SU-DHL-6 (cell line): ENCODE data around the gene RHBDF2.

Source experiments
- EZH2phosphoT487 ChIP-seq: fragments of 200-600 bp; sonication (generic), shearing (Covaris generic); conservative IDR thresholded peaks from 2 replicates; pipeline ENCODE4 v1.6.1; 2018; ENCODE audit warnings: mild to moderate bottlenecking, antibody characterized with exemption, low read length, moderate library complexity, mixed read lengths
- TF ChIP-seq, protein P1 (sequence below): fragments of 200-600 bp; sonication (generic); IDR thresholded peaks from one replicate; pipeline ENCODE4 v1.5.1; 2017; ENCODE audit warnings: antibody characterized with exemption, mild to moderate bottlenecking, low read length, moderate library complexity; ENCODE audit not compliant: insufficient read depth, poor library complexity, severe bottlenecking

- TF ChIP-seq, protein P1, sequence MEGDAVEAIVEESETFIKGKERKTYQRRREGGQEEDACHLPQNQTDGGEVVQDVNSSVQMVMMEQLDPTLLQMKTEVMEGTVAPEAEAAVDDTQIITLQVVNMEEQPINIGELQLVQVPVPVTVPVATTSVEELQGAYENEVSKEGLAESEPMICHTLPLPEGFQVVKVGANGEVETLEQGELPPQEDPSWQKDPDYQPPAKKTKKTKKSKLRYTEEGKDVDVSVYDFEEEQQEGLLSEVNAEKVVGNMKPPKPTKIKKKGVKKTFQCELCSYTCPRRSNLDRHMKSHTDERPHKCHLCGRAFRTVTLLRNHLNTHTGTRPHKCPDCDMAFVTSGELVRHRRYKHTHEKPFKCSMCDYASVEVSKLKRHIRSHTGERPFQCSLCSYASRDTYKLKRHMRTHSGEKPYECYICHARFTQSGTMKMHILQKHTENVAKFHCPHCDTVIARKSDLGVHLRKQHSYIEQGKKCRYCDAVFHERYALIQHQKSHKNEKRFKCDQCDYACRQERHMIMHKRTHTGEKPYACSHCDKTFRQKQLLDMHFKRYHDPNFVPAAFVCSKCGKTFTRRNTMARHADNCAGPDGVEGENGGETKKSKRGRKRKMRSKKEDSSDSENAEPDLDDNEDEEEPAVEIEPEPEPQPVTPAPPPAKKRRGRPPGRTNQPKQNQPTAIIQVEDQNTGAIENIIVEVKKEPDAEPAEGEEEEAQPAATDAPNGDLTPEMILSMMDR = no peak
- TF ChIP-seq EZH2phosphoT487 = no peak
Measured at GRCh38 chr17:76510831-76511244, 9.6 kb upstream of the RHBDF2 start.
